Spleen (tissue), 11 donors: ENCODE measurements around the gene DOCK4. TPM values are rescaled to one million over a fixed set of nuclear protein-coding genes. Genes with fewer than 3 reads are reported as not detected.

Source experiments
- DNase-seq: peaks from one replicate; pipeline ENCODE4 v3.0.0-alpha.2; 2020
- H3K27ac ChIP-seq, 8 donors: fragments of 200-600 bp; sonication (generic) in 7 of 8; 1 replicate in 4 of 8; 2 replicates in 4 of 8; pipeline versions ENCODE4 v1.5.0 to v1.8.0; 2016 to 2021; ENCODE audit warnings: inconsistent platforms in 4 of 8, mild to moderate bottlenecking in 4 of 8, moderate library complexity in 1 of 8
- H3K27me3 ChIP-seq, 7 donors: fragments of 200-600 bp; sonication (generic) in 6 of 7; replicated peaks in 1 of 7; 1 replicate in 4 of 7; 2 replicates in 3 of 7; pipeline versions ENCODE4 v1.5.0 to v1.8.0; 2016 to 2021; ENCODE audit warnings: inconsistent platforms in 3 of 7, mild to moderate bottlenecking in 1 of 7
- H3K36me3 ChIP-seq, 6 donors: fragments of 200-600 bp; sonication (generic) in 5 of 6; 1 replicate in 4 of 6; 2 replicates in 2 of 6; pipeline versions ENCODE4 v1.5.0 to v1.8.0; 2016 to 2021; ENCODE audit warnings: inconsistent platforms in 2 of 6
- H3K4me1 ChIP-seq, 6 donors: fragments of 200-600 bp; sonication (generic) in 5 of 6; 1 replicate in 3 of 6; 2 replicates in 3 of 6; pipeline versions ENCODE4 v1.5.0 to v1.8.0; 2016 to 2021; ENCODE audit warnings: inconsistent platforms in 3 of 6
- H3K4me3 ChIP-seq, 8 donors: fragments of 200-600 bp; sonication (generic) in 7 of 8; 1 replicate in 4 of 8; 2 replicates in 4 of 8; pipeline versions ENCODE4 v1.5.0 to v1.8.0; 2016 to 2021; ENCODE audit warnings: inconsistent platforms in 4 of 8, mild to moderate bottlenecking in 4 of 8, moderate library complexity in 2 of 8
- H3K9me3 ChIP-seq, 8 donors: fragments of 200-600 bp; sonication (generic) in 7 of 8; 1 replicate in 4 of 8; 2 replicates in 4 of 8; pipeline versions ENCODE4 v1.5.0 to v1.8.0; 2016 to 2021; ENCODE audit warnings: inconsistent platforms in 4 of 8
- POLR2A ChIP-seq, 3 donors: fragments of 450-650 bp; IDR thresholded peaks; one replicate each; pipeline ENCODE4 v1.5.1; 2017; ENCODE audit warnings: antibody characterized with exemption in 3 of 3, mild to moderate bottlenecking in 1 of 3
- POLR2AphosphoS5 ChIP-seq, 3 donors: sonication (generic); formaldehyde crosslinking; IDR thresholded peaks; one replicate each; pipeline ENCODE4 v1.5.1; 2017; ENCODE audit warnings: antibody characterized with exemption in 3 of 3
- whole genome bisulfite sequencing, 5 donors: extraction: QIAGEN DNeasy Blood & Tissue Kit in 3 of 5; methylation state at CpG; one replicate each; pipeline versions ENCODE4 v1.1.5 to v1.1.7; 2013 to 2018; 5-methylcytosine and 5-hydroxymethylcytosine counted together
- intact Hi-C: fragments of 100-400 bp; cut with DNase I; formaldehyde crosslinking; loops from one replicate; pipeline ENCODE4 v1.15.0; 2023; ENCODE audit warnings: low total_unique reads
- polyA plus RNA-seq, 3 donors: library from polyadenylated mRNA; stranded (reverse); fragments of 200-250 nt; gene quantifications; one replicate each; pipeline ENCODE4 v1.2.1, GENCODE V29; 2013
- total RNA-seq, 7 donors: library from RNA; depleted of rRNA in 3 of 7; stranded (reverse); fragments of >200 nt in 3 of 7; fragmentation: NEBNext Ultra II Directional in 4 of 7; extraction: Animal tissue kit (Norgen Biotek cat#: 25700) in 4 of 7; gene quantifications; one replicate each; pipeline versions ENCODE4 v1.1.0 to v1.2.1, GENCODE V29; 2016 to 2021
- TF ChIP-seq, protein P1 (sequence below), 11 experiments: fragments of 200-600 bp in 7 of 11; fragments of 450-650 bp in 4 of 11; sonication (generic) in 4 of 11; IDR thresholded peaks in 8 of 11; conservative IDR thresholded peaks in 3 of 11; 1 replicate in 7 of 11; 2 replicates in 4 of 11; pipeline versions ENCODE4 v1.4.0 to v1.8.0; 2016 to 2021; ENCODE audit warnings: antibody characterized with exemption in 11 of 11, inconsistent platforms in 4 of 11, mild to moderate bottlenecking in 1 of 11
- donor health status: healthy with polysubstance abuse.
- donor health status: DM: no; HTN: no; CAD: no; lungs with moderate emphysema.
- donor health status: DM: no; HTN: no; CAD: no.
- donor health status: Bipolar disorder and iron deficiency.
- donor health status: healthy.
- donor health status: DM: no; HTN: no; CAD: no.
- donor health status: DM: yes; HTN: yes; CAD: no.

Gene DOCK4
- total and polyA plus RNA-seq, 10 donors: 1.4 to 26.9 (median 14.2) TPM

DNA sequence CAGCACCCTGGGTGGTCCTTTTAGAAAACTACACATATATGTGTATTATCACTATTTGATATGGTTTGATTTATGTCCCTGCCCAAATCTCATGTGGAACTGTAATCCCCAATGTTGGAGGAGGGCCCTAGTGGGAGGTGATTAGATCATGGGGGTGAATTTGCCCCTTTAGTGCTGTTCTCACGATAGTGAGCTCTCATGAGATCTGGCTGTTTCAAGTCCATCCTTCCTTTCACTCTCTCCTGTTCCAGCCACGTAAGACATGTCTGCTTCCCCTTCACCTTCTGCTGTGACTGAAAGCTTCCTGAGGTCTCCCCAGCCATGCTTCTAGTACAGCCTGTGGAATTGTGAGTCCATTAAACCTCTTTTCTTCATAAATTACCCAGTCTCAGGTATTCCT lies 37.3 kb downstream of the DOCK4 start:
- Histone ChIP-seq H3K36me3 (no peaks in the 10 kb centered on the region), H3K9me3 (no peaks in the 10 kb centered on the region), H3K4me1 (no peaks in the 10 kb centered on the region), H3K27me3 (peaks cover 0 to 4% (median 0%) of the 10 kb centered on the region in 7 donors), H3K27ac (no peak overlapping the region), H3K4me3 (no peak overlapping the region)
- intact Hi-C loops: no loop called here
- DNase-seq: no peak
- WGBS, 5 donors: 80 to 89% (median 87%) methylated on average over 2 of the region's 2 CpGs
- TF ChIP-seq, protein P1, sequence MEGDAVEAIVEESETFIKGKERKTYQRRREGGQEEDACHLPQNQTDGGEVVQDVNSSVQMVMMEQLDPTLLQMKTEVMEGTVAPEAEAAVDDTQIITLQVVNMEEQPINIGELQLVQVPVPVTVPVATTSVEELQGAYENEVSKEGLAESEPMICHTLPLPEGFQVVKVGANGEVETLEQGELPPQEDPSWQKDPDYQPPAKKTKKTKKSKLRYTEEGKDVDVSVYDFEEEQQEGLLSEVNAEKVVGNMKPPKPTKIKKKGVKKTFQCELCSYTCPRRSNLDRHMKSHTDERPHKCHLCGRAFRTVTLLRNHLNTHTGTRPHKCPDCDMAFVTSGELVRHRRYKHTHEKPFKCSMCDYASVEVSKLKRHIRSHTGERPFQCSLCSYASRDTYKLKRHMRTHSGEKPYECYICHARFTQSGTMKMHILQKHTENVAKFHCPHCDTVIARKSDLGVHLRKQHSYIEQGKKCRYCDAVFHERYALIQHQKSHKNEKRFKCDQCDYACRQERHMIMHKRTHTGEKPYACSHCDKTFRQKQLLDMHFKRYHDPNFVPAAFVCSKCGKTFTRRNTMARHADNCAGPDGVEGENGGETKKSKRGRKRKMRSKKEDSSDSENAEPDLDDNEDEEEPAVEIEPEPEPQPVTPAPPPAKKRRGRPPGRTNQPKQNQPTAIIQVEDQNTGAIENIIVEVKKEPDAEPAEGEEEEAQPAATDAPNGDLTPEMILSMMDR (IDR thresholded peaks at IDR 0.05 in 8 of 11, conservative IDR thresholded peaks at IDR 0.05 in 3 of 11): no peak
- TF ChIP-seq POLR2A (IDR thresholded peaks at IDR 0.05) (no peak), POLR2AphosphoS5 (IDR thresholded peaks at IDR 0.05) (no peak)

DNA sequence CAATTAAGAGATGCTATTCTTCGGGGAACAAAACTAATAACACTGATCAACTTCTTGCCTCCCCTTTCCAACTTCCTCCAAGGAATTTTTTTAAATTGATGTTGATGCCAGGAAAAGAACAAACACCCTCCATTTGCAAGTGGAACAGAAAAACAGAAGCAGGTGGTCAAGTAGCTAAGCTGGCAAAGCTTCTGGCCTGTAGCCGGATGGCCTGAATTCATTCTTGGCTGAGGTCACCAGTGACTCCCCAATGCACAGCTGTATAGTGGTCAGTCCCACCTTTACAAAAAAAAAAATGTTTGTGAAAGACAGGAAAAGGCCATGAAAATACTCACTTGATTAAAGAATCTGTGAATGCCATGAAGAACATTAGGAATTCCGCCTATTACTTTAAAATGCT lies 39.1 kb downstream of the DOCK4 start:
- intact Hi-C loops: no loop called here
- Histone ChIP-seq H3K27me3 (no peaks in the 10 kb centered on the region), H3K4me1 (peaks cover 0 to 3% (median 0%) of the 10 kb centered on the region in 6 donors), H3K4me3 (no peak overlapping the region), H3K27ac (no peak overlapping the region), H3K9me3 (no peaks in the 10 kb centered on the region), H3K36me3 (no peaks in the 10 kb centered on the region)
- DNase-seq: no peak
- WGBS, 5 donors: 85 to 95% (median 93%) methylated on average over 3 of the region's 3 CpGs
- no peak for TF ChIP-seq POLR2AphosphoS5 (IDR thresholded peaks at IDR 0.05)
- TF ChIP-seq POLR2A (IDR thresholded peaks at IDR 0.05): no peak
- TF ChIP-seq, protein P1 (IDR thresholded peaks at IDR 0.05 in 8 of 11, conservative IDR thresholded peaks at IDR 0.05 in 3 of 11): no peak

DNA sequence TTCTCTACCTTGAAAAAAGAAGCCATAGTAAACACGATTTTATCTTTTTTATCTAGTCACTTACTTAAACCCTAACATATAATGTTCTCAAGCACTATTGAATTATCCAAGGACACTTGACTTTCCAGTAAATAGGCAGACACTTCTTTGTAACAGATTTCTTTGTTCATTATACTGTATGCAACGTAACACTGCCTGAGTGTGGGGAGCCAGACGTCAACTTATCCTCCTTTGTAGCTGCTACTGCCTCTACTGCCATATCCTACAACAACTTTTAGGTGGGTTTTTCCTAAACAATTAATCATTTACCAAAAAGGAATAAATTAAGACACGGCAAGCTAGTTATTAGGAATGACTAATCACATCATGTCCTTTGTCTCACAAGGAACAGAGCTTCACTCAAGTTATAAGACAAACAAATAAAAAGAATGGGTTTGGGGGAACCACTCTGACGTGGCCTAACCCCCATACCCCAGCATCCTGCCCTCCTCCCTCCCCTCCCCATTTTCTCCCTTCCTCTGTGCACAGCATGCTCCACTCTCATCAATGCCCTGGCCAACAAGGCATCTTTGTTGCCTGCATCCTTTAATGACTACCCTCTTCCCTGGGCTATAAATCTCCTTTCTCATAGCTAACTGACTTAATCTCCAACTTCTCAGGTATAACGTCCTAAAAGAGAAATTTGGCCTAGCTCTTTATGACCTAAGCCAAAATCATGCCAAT lies 43.3 kb downstream of the DOCK4 start:
- WGBS, 5 donors: 69 to 84% (median 77%) methylated on average over 6 of the region's 6 CpGs

More for the DNA sequence above, 43.3 kb downstream of the DOCK4 start:
- peak overlapping the region in 2 of 8 donors; percentile 25 to 36 for H3K27ac ChIP-seq
- no peak for DNase-seq
- intact Hi-C loops: no loop called here
- peaks cover 0 to 30% (median 16%) of the 10 kb centered on the region in 6 donors for H3K4me1 ChIP-seq
- no peaks in the 10 kb centered on the region for H3K27me3 ChIP-seq
- H3K36me3 ChIP-seq: no peaks in the 10 kb centered on the region
- H3K9me3 ChIP-seq: no peaks in the 10 kb centered on the region
- TF ChIP-seq POLR2AphosphoS5 (IDR thresholded peaks at IDR 0.05) (no peak), POLR2A (IDR thresholded peaks at IDR 0.05) (no peak)
- TF ChIP-seq, protein P1 (IDR thresholded peaks at IDR 0.05 in 8 of 11, conservative IDR thresholded peaks at IDR 0.05 in 3 of 11): no peak
- H3K4me3 ChIP-seq: no peak overlapping the region
